HEK293 (cell line): ENCODE results near the gene PDK2.

Experiments
- CTCF ChIA-PET: fragments of 350-600 bp; formaldehyde crosslinking; extraction: SDS; loops from one replicate; lab custom pipeline; 2021; ENCODE audit warnings: antibody characterized with exemption; lab: Yijun Ruan, JAX
- POLR2A ChIA-PET: fragments of 300-600 bp; formaldehyde crosslinking; extraction: SDS; loops from one replicate; lab custom pipeline; 2020; ENCODE audit warnings: antibody characterized with exemption, inconsistent platforms; lab: Yijun Ruan, JAX
- H3K27ac ChIP-seq: fragments of 200-500 bp; sonication (Bioruptor generic); 2 replicates; pipeline ENCODE4 v1.5.1; 2014; ENCODE audit warnings: low read depth, low read length, control low read depth, inconsistent platforms; ENCODE audit errors: extremely low read depth
- H3K36me3 ChIP-seq, 2 experiments: fragments of 200-500 bp in 1 of 2; sonication (Bioruptor generic) in 1 of 2; 1 replicate in 1 of 2; 2 replicates in 1 of 2; pipeline ENCODE4 v1.5.1; 2014 to 2017; ENCODE audit warnings: inconsistent platforms in 2 of 2, low read length in 2 of 2; ENCODE audit not compliant: control insufficient read depth in 2 of 2, insufficient read depth in 1 of 2
- H3K4me1 ChIP-seq: fragments of 200-500 bp; sonication (Bioruptor generic); 2 replicates; pipeline ENCODE4 v1.5.1; 2014; ENCODE audit warnings: mild to moderate bottlenecking, low read length, inconsistent platforms; ENCODE audit not compliant: control insufficient read depth, insufficient read depth
- H3K4me3 ChIP-seq: 2 replicates; pipeline ENCODE4 v1.5.1; 2011; ENCODE audit warnings: low read depth, mild to moderate bottlenecking, control low read depth, low read length, moderate library complexity
- H3K9me3 ChIP-seq: fragments of 200-500 bp; sonication (Bioruptor generic); 2 replicates; pipeline ENCODE4 v1.5.1; 2014; ENCODE audit warnings: low read depth, low read length, inconsistent platforms; ENCODE audit not compliant: control insufficient read depth, insufficient read depth
- BCL11A ChIP-seq: fragments of 450-650 bp; formaldehyde crosslinking; IDR thresholded peaks from 2 replicates; pipeline ENCODE4 v1.5.1; 2016; ENCODE audit warnings: low read depth, missing biosample characterization, missing genetic modification characterization
- BCL11B ChIP-seq: fragments of 450-650 bp; formaldehyde crosslinking; IDR thresholded peaks from 2 replicates; pipeline ENCODE4 v1.5.1; 2016; ENCODE audit warnings: low read depth, missing biosample characterization, missing genetic modification characterization
- HOXD13 ChIP-seq: sonication (generic); formaldehyde crosslinking; IDR thresholded peaks from 2 replicates; pipeline ENCODE4 v1.8.0; 2022; ENCODE audit warnings: missing genetic modification reagents, borderline replicate concordance
- KLF9 ChIP-seq: fragments of 450-650 bp; formaldehyde crosslinking; IDR thresholded peaks from 2 replicates; pipeline ENCODE4 v1.5.1; 2016; ENCODE audit warnings: missing biosample characterization, missing genetic modification characterization, low read depth
- MEIS1 ChIP-seq: sonication (generic); formaldehyde crosslinking; IDR thresholded peaks from 2 replicates; pipeline ENCODE4 v1.8.1; 2022; ENCODE audit warnings: missing genetic modification reagents, mild to moderate bottlenecking, borderline replicate concordance
- RBAK ChIP-seq: fragments of 450-650 bp; formaldehyde crosslinking; IDR thresholded peaks from 2 replicates; pipeline ENCODE4 v1.5.1; 2016; ENCODE audit warnings: missing biosample characterization, missing genetic modification characterization
- REPIN1 ChIP-seq: fragments of 450-650 bp; formaldehyde crosslinking; IDR thresholded peaks from 2 replicates; pipeline ENCODE4 v1.5.1; 2017; ENCODE audit warnings: missing biosample characterization, missing genetic modification characterization, low read depth
- SETDB1 ChIP-seq: IDR thresholded peaks from one replicate; pipeline ENCODE4 v1.6.1; 2017; ENCODE audit warnings: mild to moderate bottlenecking, low read length, moderate library complexity, mixed read lengths; ENCODE audit not compliant: insufficient read length
- SP2 ChIP-seq: fragments of 450-650 bp; formaldehyde crosslinking; IDR thresholded peaks from 2 replicates; pipeline ENCODE4 v1.5.1; 2016; ENCODE audit warnings: missing biosample characterization, missing genetic modification characterization
- ZBTB1 ChIP-seq: fragments of 450-650 bp; formaldehyde crosslinking; IDR thresholded peaks from 2 replicates; pipeline ENCODE4 v1.5.1; 2016; ENCODE audit warnings: missing biosample characterization, missing genetic modification characterization
- ZFHX2 ChIP-seq: fragments of 450-650 bp; formaldehyde crosslinking; conservative IDR thresholded peaks from 2 replicates; pipeline ENCODE4 v1.5.1; 2016; ENCODE audit warnings: missing biosample characterization, missing genetic modification characterization
- ZFP41 ChIP-seq: fragments of 450-650 bp; formaldehyde crosslinking; IDR thresholded peaks from 2 replicates; pipeline ENCODE4 v1.5.1; 2016; ENCODE audit warnings: missing biosample characterization, missing genetic modification characterization, borderline replicate concordance
- ZNF10 ChIP-seq: fragments of 450-650 bp; formaldehyde crosslinking; IDR thresholded peaks from 2 replicates; pipeline ENCODE4 v1.5.1; 2017; ENCODE audit warnings: missing biosample characterization, missing genetic modification characterization
- ZNF155 ChIP-seq: fragments of 450-650 bp; formaldehyde crosslinking; IDR thresholded peaks from 2 replicates; pipeline ENCODE4 v1.5.1; 2016; ENCODE audit warnings: missing biosample characterization, missing genetic modification characterization
- ZNF175 ChIP-seq: fragments of 450-650 bp; formaldehyde crosslinking; IDR thresholded peaks from 2 replicates; pipeline ENCODE4 v1.5.1; 2016; ENCODE audit warnings: missing biosample characterization, missing genetic modification characterization
- ZNF239 ChIP-seq: fragments of 450-650 bp; formaldehyde crosslinking; IDR thresholded peaks from 2 replicates; pipeline ENCODE4 v1.5.1; 2016; ENCODE audit warnings: missing biosample characterization, missing genetic modification characterization
- ZNF560 ChIP-seq: fragments of 450-650 bp; formaldehyde crosslinking; IDR thresholded peaks from 2 replicates; pipeline ENCODE4 v1.5.1; 2017; ENCODE audit warnings: missing biosample characterization, missing genetic modification characterization, borderline replicate concordance
- ZNF580 ChIP-seq: fragments of 450-650 bp; formaldehyde crosslinking; IDR thresholded peaks from 2 replicates; pipeline ENCODE4 v1.5.1; 2016; ENCODE audit warnings: missing biosample characterization, missing genetic modification characterization
- ZNF600 ChIP-seq: fragments of 450-650 bp; formaldehyde crosslinking; IDR thresholded peaks from 2 replicates; pipeline ENCODE4 v1.5.1; 2016; ENCODE audit warnings: missing biosample characterization, missing genetic modification characterization
- ZNF621 ChIP-seq: fragments of 450-650 bp; formaldehyde crosslinking; IDR thresholded peaks from 2 replicates; pipeline ENCODE4 v1.5.1; 2017; ENCODE audit warnings: missing biosample characterization, missing genetic modification characterization
- ZNF660 ChIP-seq: fragments of 450-650 bp; IDR thresholded peaks from 2 replicates; pipeline ENCODE4 v1.5.1; 2018; ENCODE audit warnings: missing biosample characterization, mild to moderate bottlenecking, missing genetic modification characterization
- ZNF670 ChIP-seq: fragments of 450-650 bp; formaldehyde crosslinking; IDR thresholded peaks from 2 replicates; pipeline ENCODE4 v1.5.1; 2016; ENCODE audit warnings: missing biosample characterization, missing genetic modification characterization, low read depth
- ZNF747 ChIP-seq: fragments of 450-650 bp; formaldehyde crosslinking; IDR thresholded peaks from 2 replicates; pipeline ENCODE4 v1.5.1; 2016; ENCODE audit warnings: missing biosample characterization, missing genetic modification characterization
- ZNF76 ChIP-seq: fragments of 450-650 bp; formaldehyde crosslinking; IDR thresholded peaks from 2 replicates; pipeline ENCODE4; 2016; ENCODE audit warnings: low read depth, missing biosample characterization, missing genetic modification characterization, borderline replicate concordance
- ZNF791 ChIP-seq: fragments of 450-650 bp; formaldehyde crosslinking; IDR thresholded peaks from 2 replicates; pipeline ENCODE4 v1.5.1; 2016; ENCODE audit warnings: missing biosample characterization, missing genetic modification characterization
- TF ChIP-seq, protein P1 (sequence below): fragments of 450-650 bp; formaldehyde crosslinking; IDR thresholded peaks from 2 replicates; pipeline ENCODE4 v1.5.1; 2016; ENCODE audit warnings: missing biosample characterization, missing genetic modification characterization

Gene PDK2

GRCh38 chr17:50048988-50049387 lies 46.2 kb upstream of the PDK2 start:
- TF ChIP-seq BCL11B (tag by site-specific recombination) (peak; percentile 95), ZNF580 (tag by site-specific recombination) (no peak), MEIS1 (CRISPR knock-in tag) (no peak), BCL11A (tag by site-specific recombination) (peak; percentile 81), ZNF76 (tag by site-specific recombination) (no peak), ZBTB1 (tag by site-specific recombination) (no peak), ZNF660 (tag by site-specific recombination) (no peak), KLF9 (tag by site-specific recombination) (no peak), ZNF10 (tag by site-specific recombination) (no peak)
- peaks cover 14% of the 10 kb centered on the region for H3K4me1 ChIP-seq
- POLR2A ChIA-PET: no interaction called here
- H3K36me3 ChIP-seq: no peaks in the 10 kb centered on the region
- H3K27ac ChIP-seq: no peak overlapping the region
- CTCF ChIA-PET: interaction anchor here (0.7 to 1.5 kb wide), 2 partner anchors 22 to 38 kb away, joined by 4 read pairs; no protein-coding TSS in a partner anchor
- no peaks in the 10 kb centered on the region for H3K9me3 ChIP-seq
- H3K4me3 ChIP-seq: no peak overlapping the region

GRCh38 chr17:50049636-50050035 lies 45.5 kb upstream of the PDK2 start:
- ChIA-PET CTCF (interaction anchor here (0.7 to 1.5 kb wide), 3 partner anchors 23 to 63 kb away, joined by 3 to 4 read pairs (median 4); no protein-coding TSS in a partner anchor), POLR2A (no interaction called here)
- Histone ChIP-seq H3K27ac (no peak overlapping the region), H3K36me3 (no peaks in the 10 kb centered on the region), H3K9me3 (no peaks in the 10 kb centered on the region), H3K4me1 (peaks cover 14% of the 10 kb centered on the region), H3K4me3 (no peak overlapping the region)
- TF ChIP-seq KLF9 (tag by site-specific recombination) (no peak), ZNF791 (tag by site-specific recombination) (no peak), ZFP41 (no peak), HOXD13 (CRISPR knock-in tag) (no peak), ZNF600 (0 out of 2 replicates have a peak, but pooled peaks have one; percentile 35), ZNF175 (tag by site-specific recombination) (no peak), SETDB1 (no peak), ZNF621 (tag by site-specific recombination) (no peak), ZNF747 (no peak), ZFHX2 (tag by site-specific recombination) (no peak), REPIN1 (tag by site-specific recombination) (no peak), RBAK (tag by site-specific recombination) (no peak), ZNF155 (tag by site-specific recombination) (no peak), ZNF670 (tag by site-specific recombination) (no peak), SP2 (tag by site-specific recombination) (peak; percentile 45; the same call in 1 of the 2 replicates), ZNF560 (tag by site-specific recombination) (no peak), ZNF239 (no peak)
- TF ChIP-seq, protein P1, sequence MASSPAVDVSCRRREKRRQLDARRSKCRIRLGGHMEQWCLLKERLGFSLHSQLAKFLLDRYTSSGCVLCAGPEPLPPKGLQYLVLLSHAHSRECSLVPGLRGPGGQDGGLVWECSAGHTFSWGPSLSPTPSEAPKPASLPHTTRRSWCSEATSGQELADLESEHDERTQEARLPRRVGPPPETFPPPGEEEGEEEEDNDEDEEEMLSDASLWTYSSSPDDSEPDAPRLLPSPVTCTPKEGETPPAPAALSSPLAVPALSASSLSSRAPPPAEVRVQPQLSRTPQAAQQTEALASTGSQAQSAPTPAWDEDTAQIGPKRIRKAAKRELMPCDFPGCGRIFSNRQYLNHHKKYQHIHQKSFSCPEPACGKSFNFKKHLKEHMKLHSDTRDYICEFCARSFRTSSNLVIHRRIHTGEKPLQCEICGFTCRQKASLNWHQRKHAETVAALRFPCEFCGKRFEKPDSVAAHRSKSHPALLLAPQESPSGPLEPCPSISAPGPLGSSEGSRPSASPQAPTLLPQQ: no peak
